GM12878 (cell line): ENCODE measurements around the gene DDX56. TPM values are rescaled to one million over a fixed set of nuclear protein-coding genes. Genes with fewer than 3 reads are reported as not detected.

Experiments used
- ATAC-seq: fragments of 200-7000 bp; cut with Tn5 transposase; 3 replicates; pipeline ENCODE4 v1.9.1; 2020; ENCODE audit warnings: mild to moderate bottlenecking, moderate library complexity
- BruUV-seq: library from RNA; stranded (reverse); fragments of 400-500 nt; replicated peaks from 2 replicates; lab custom pipeline; 2021; lab: Mats Ljungman, UMichigan
- CTCF ChIA-PET: fragments of 300-600 bp; sonication (Branson Sonifier 250); formaldehyde crosslinking; extraction: SDS; loops from one replicate; lab custom pipeline; 2021; ENCODE audit warnings: inconsistent platforms; lab: Yijun Ruan, JAX
- POLR2A ChIA-PET: fragments of 350-600 bp; formaldehyde crosslinking; extraction: SDS; loops from one replicate; lab custom pipeline; 2021; ENCODE audit warnings: inconsistent platforms; lab: Charles Lee
- RAD21 ChIA-PET: fragments of 300-600 bp; sonication (Branson Sonifier 250); formaldehyde crosslinking; loops from one replicate; lab custom pipeline; 2023; ENCODE audit warnings: antibody characterized with exemption; ENCODE audit not compliant: unreplicated experiment; lab: Charles Lee
- SMC1A ChIA-PET: fragments of 300-600 bp; sonication (Branson Sonifier 250); formaldehyde crosslinking; loops from one replicate; lab custom pipeline; 2023; ENCODE audit not compliant: unreplicated experiment, uncharacterized antibody; lab: Charles Lee
- DNase-seq: peaks from one replicate; pipeline ENCODE4 v3.0.0-alpha.2; 2011; ENCODE audit warnings: low read depth, low spot score
- FAIRE-seq: peaks from 3 replicates; lab custom pipeline; 2011; peaks lifted over from hg19 to GRCh38; lab: Jason Lieb, UNC
- H2AFZ ChIP-seq: 2 replicates; pipeline ENCODE4 v1.6.0; 2011; ENCODE audit warnings: low read depth, low read length, control low read depth; ENCODE audit not compliant: control insufficient read depth
- H3K27ac ChIP-seq: 2 replicates; pipeline ENCODE4 v1.5.1; 2011; ENCODE audit warnings: control low read depth; ENCODE audit not compliant: control insufficient read depth, insufficient read depth
- H3K27me3 ChIP-seq, 2 experiments: replicated peaks in 1 of 2; 2 replicates each; pipeline versions ENCODE4 v1.6.0 to v1.6.1; 2011; ENCODE audit warnings: low read length in 1 of 2; ENCODE audit not compliant: control insufficient read depth in 2 of 2, insufficient read depth in 2 of 2
- H3K36me3 ChIP-seq, 2 experiments: 2 replicates each; pipeline ENCODE4 v1.5.1; 2011; ENCODE audit warnings: low read length in 1 of 2; ENCODE audit not compliant: control insufficient read depth in 2 of 2, insufficient read depth in 2 of 2
- H3K4me1 ChIP-seq: 2 replicates; pipeline ENCODE4 v1.6.1; 2011; ENCODE audit warnings: mild to moderate bottlenecking, low read length, moderate library complexity, mixed read lengths; ENCODE audit not compliant: control insufficient read depth, insufficient read depth
- H3K4me2 ChIP-seq: 2 replicates; pipeline ENCODE4 v1.6.0; 2011; ENCODE audit warnings: control low read depth; ENCODE audit not compliant: control insufficient read depth, insufficient read depth
- H3K4me3 ChIP-seq: fragments of 200-600 bp; sonication (generic); 2 replicates; pipeline ENCODE4 v1.5.1; 2016
- H3K79me2 ChIP-seq: 2 replicates; pipeline ENCODE4 v1.6.0; 2011; ENCODE audit warnings: low read length; ENCODE audit not compliant: control insufficient read depth, insufficient read depth
- H3K9ac ChIP-seq: 2 replicates; pipeline ENCODE4 v1.8.0; 2011; ENCODE audit warnings: low read length, control low read depth, mixed read lengths; ENCODE audit not compliant: control insufficient read depth, insufficient read depth
- H3K9me3 ChIP-seq: replicated peaks from 3 replicates; pipeline ENCODE4 v1.5.1; 2011; ENCODE audit warnings: mild to moderate bottlenecking, low read length; ENCODE audit not compliant: control insufficient read depth, insufficient read depth
- H4K20me1 ChIP-seq: 2 replicates; pipeline ENCODE4 v1.6.0; 2011; ENCODE audit not compliant: control insufficient read depth, insufficient read depth
- BCL3 ChIP-seq: IDR thresholded peaks from 2 replicates; pipeline ENCODE4 v1.6.1; 2011; ENCODE audit warnings: borderline replicate concordance, low read depth, mild to moderate bottlenecking, moderate library complexity, low read length; ENCODE audit not compliant: insufficient read depth, poor library complexity, severe bottlenecking
- RELA ChIP-seq: fragments of 450-650 bp; IDR thresholded peaks from 2 replicates; pipeline ENCODE4 v1.8.0; 2014; ENCODE audit warnings: borderline replicate concordance; ENCODE audit not compliant: partially characterized antibody
- SP1 ChIP-seq: IDR thresholded peaks from one replicate; pipeline ENCODE4 v1.6.1; 2011; ENCODE audit warnings: low read depth, low read length
- WGBS: methylation state at CpG from one replicate; pipeline ENCODE4 v1.1.6; 2016; ENCODE audit warnings: low lambda C conversion rate; ENCODE audit not compliant: insufficient replicate concordance, insufficient coverage; ENCODE audit errors: missing lambda C conversion rate; 5-methylcytosine and 5-hydroxymethylcytosine counted together
- in situ Hi-C: fragments of 300-500 bp; cut with MboI; formaldehyde crosslinking; loops from 9 replicates; pipeline ENCODE4 v1.14.3; 2018; ENCODE audit warnings: mixed read lengths
- intact Hi-C: fragments of 100-400 bp; cut with micrococcal nuclease; formaldehyde crosslinking; loops from one replicate; pipeline ENCODE4 v1.14.2; 2022; ENCODE audit not compliant: unreplicated experiment
- polyA plus RNA-seq, 11 experiments: library from polyadenylated mRNA; depleted of rRNA in 4 of 11; unstranded in 6 of 11; stranded (reverse) in 5 of 11; fragments of >200 nt; fragmentation: Nextera tagmentation in 4 of 11; fragmentation: Illumina TruSeq in 1 of 11; extraction: Ambion mirVana in 4 of 11; extraction: Trizol in 1 of 11; gene quantifications; 1 replicate in 1 of 11; 2 replicates in 10 of 11; pipeline versions ENCODE4 v1.2.1 to v1.2.3, GENCODE V29; 2011 to 2016; ENCODE audit warnings: inconsistent platforms in 2 of 11, missing spikeins in 2 of 11, low read depth in 1 of 11
- total RNA-seq, 4 experiments: library from RNA; depleted of rRNA in 3 of 4; stranded (reverse); fragments of >200 nt in 3 of 4; fragmentation: Illumina TruSeq in 1 of 4; extraction: Trizol in 1 of 4; gene quantifications; 2 replicates each; pipeline versions ENCODE4 v1.2.1 to v1.2.3, GENCODE V29; 2013 to 2021
- TF ChIP-seq, protein P1 (sequence below): fragments of 450-650 bp; conservative IDR thresholded peaks from 2 replicates; pipeline ENCODE4 v1.6.1; 2017; ENCODE audit warnings: mild to moderate bottlenecking, moderate library complexity

Gene DDX56
- total and polyA plus RNA-seq, 10 of the 15 experiments (the other 5 are each of a cell fraction or from before 2014, with no cell fraction given), result 19.8 to 136 (median 81.3) TPM

- Histone ChIP-seq H3K9ac (no peak overlapping the region), H3K27me3 (no peaks in the 10 kb centered on the region), H2AFZ (no peak overlapping the region), H3K36me3 (no peaks in the 10 kb centered on the region), H3K9me3 (no peaks in the 10 kb centered on the region), H4K20me1 (no peaks in the 10 kb centered on the region), H3K4me1 (peaks cover 13% of the 10 kb centered on the region), H3K4me3 (no peak overlapping the region), H3K27ac (no peak overlapping the region), H3K4me2 (no peak overlapping the region), H3K79me2 (peaks cover 8% of the 10 kb centered on the region)
- DNase-seq, result no peak
- SMC1A ChIA-PET, result interaction anchor here (0.6 to 2.5 kb wide), 4 partner anchors 19 to 242 kb away, joined by 3 to 8 read pairs (median 4); no protein-coding TSS in a partner anchor
- TF ChIP-seq BCL3 (no peak), RELA (no peak), SP1 (no peak)
- TF ChIP-seq, protein P1, sequence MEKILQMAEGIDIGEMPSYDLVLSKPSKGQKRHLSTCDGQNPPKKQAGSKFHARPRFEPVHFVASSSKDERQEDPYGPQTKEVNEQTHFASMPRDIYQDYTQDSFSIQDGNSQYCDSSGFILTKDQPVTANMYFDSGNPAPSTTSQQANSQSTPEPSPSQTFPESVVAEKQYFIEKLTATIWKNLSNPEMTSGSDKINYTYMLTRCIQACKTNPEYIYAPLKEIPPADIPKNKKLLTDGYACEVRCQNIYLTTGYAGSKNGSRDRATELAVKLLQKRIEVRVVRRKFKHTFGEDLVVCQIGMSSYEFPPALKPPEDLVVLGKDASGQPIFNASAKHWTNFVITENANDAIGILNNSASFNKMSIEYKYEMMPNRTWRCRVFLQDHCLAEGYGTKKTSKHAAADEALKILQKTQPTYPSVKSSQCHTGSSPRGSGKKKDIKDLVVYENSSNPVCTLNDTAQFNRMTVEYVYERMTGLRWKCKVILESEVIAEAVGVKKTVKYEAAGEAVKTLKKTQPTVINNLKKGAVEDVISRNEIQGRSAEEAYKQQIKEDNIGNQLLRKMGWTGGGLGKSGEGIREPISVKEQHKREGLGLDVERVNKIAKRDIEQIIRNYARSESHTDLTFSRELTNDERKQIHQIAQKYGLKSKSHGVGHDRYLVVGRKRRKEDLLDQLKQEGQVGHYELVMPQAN, result no peak
- RAD21 ChIA-PET, result interaction anchor here (1.1 to 1.2 kb wide), 2 partner anchors 27 to 148 kb away, joined by 3 to 4 read pairs; no protein-coding TSS in a partner anchor
- ATAC-seq, result no peak
- in situ Hi-C loops, result no loop called here
- peak; percentile 44 for FAIRE-seq
- POLR2A ChIA-PET, result interaction anchor here (0.5 to 7.8 kb wide), 6 partner anchors 13 to 239 kb away, joined by 3 to 95 read pairs (median 4); partner anchors contain the start of genes DDX56 and TMED4
- BruUV-seq, result no TSS peak
- CTCF ChIA-PET, result interaction anchor here (0.7 to 1.1 kb wide), 2 partner anchors 35 to 244 kb away, joined by 3 read pairs; no protein-coding TSS in a partner anchor
- intact Hi-C loops, result no loop called here
- 50% methylated on average over 1 of the region's 1 CpG for WGBS
Observed at GRCh38 chr7:44602576-44602910, 28.8 kb upstream of the DDX56 start.
